HepG2 (cell line): Measurements from ENCODE around the gene C11orf16. TPM values are rescaled to one million over a fixed set of nuclear protein-coding genes. Genes with fewer than 3 reads are reported as not detected.

ENCODE experiments used
- CHD2 ChIP-seq: IDR thresholded peaks from 2 replicates; pipeline ENCODE4 v1.6.1; 2011; ENCODE audit warnings: low read depth, low read length, improper control_type of control experiment
- E2F5 ChIP-seq: sonication (generic); formaldehyde crosslinking; conservative IDR thresholded peaks from 2 replicates; pipeline ENCODE4 v1.4.0; 2020; ENCODE audit warnings: missing genetic modification reagents
- HIVEP1 ChIP-seq: sonication (generic); formaldehyde crosslinking; IDR thresholded peaks from 2 replicates; pipeline ENCODE4 v1.4.0; 2020; ENCODE audit warnings: mild to moderate bottlenecking, missing genetic modification reagents
- KMT2A ChIP-seq: sonication (generic); formaldehyde crosslinking; IDR thresholded peaks from 2 replicates; pipeline ENCODE4 v1.4.0; 2020; ENCODE audit warnings: missing genetic modification reagents
- NFE2 ChIP-seq: sonication (generic); formaldehyde crosslinking; IDR thresholded peaks from 2 replicates; pipeline ENCODE4 v1.4.0; 2020; ENCODE audit warnings: missing genetic modification reagents
- NFIB ChIP-seq: sonication (generic); formaldehyde crosslinking; IDR thresholded peaks from 2 replicates; pipeline ENCODE4 v1.9.0; 2021; ENCODE audit warnings: missing genetic modification reagents, mild to moderate bottlenecking, borderline replicate concordance
- PBX3 ChIP-seq: sonication (generic); formaldehyde crosslinking; IDR thresholded peaks from 2 replicates; pipeline ENCODE4 v1.8.1; 2023; ENCODE audit warnings: missing genetic modification reagents, inconsistent platforms, borderline replicate concordance
- RCOR2 ChIP-seq: IDR thresholded peaks from 2 replicates; pipeline ENCODE4 v1.6.1; 2016; ENCODE audit warnings: missing biosample characterization, missing genetic modification reagents
- SIN3A ChIP-seq: IDR thresholded peaks from 2 replicates; pipeline ENCODE4 v1.6.1; 2011; ENCODE audit warnings: low read depth, mild to moderate bottlenecking, control low read depth, low read length, borderline replicate concordance
- THAP11 ChIP-seq: IDR thresholded peaks from 2 replicates; pipeline ENCODE4 v1.6.1; 2016; ENCODE audit warnings: missing biosample characterization, missing genetic modification reagents
- TMF1 ChIP-seq: sonication (generic); formaldehyde crosslinking; IDR thresholded peaks from 2 replicates; pipeline ENCODE4 v1.8.1; 2022; ENCODE audit warnings: low read depth, missing genetic modification reagents
- ZBTB4 ChIP-seq: sonication (generic); formaldehyde crosslinking; IDR thresholded peaks from 2 replicates; pipeline ENCODE4 v1.4.0; 2020; ENCODE audit warnings: missing genetic modification reagents, mild to moderate bottlenecking, borderline replicate concordance
- ZMYM4 ChIP-seq: sonication (generic); formaldehyde crosslinking; IDR thresholded peaks from 2 replicates; pipeline ENCODE4 v1.8.1; 2023; ENCODE audit warnings: mild to moderate bottlenecking, missing genetic modification reagents
- ZNF138 ChIP-seq: sonication (generic); formaldehyde crosslinking; IDR thresholded peaks from 2 replicates; pipeline ENCODE4 v1.5.0; 2020; ENCODE audit warnings: mild to moderate bottlenecking, low read depth, missing genetic modification reagents
- ZNF160 ChIP-seq: sonication (generic); formaldehyde crosslinking; IDR thresholded peaks from 2 replicates; pipeline ENCODE4 v1.8.0; 2022; ENCODE audit warnings: mild to moderate bottlenecking, inconsistent platforms, missing genetic modification reagents
- ZNF225 ChIP-seq: sonication (generic); formaldehyde crosslinking; IDR thresholded peaks from 2 replicates; pipeline ENCODE4 v1.4.0; 2020; ENCODE audit warnings: mild to moderate bottlenecking, missing genetic modification reagents
- ZNF567 ChIP-seq: sonication (generic); formaldehyde crosslinking; IDR thresholded peaks from 2 replicates; pipeline ENCODE4 v1.8.1; 2023; ENCODE audit warnings: mild to moderate bottlenecking, missing genetic modification reagents, borderline replicate concordance
- ZNF574 ChIP-seq: sonication (generic); formaldehyde crosslinking; IDR thresholded peaks from 2 replicates; pipeline ENCODE4 v1.4.0; 2020; ENCODE audit warnings: missing genetic modification reagents
- ZNF660 ChIP-seq: sonication (generic); formaldehyde crosslinking; IDR thresholded peaks from 2 replicates; pipeline ENCODE4 v1.5.1; 2020; ENCODE audit warnings: mild to moderate bottlenecking, low read depth, missing genetic modification reagents, borderline replicate concordance
- ZNF709 ChIP-seq: sonication (generic); formaldehyde crosslinking; IDR thresholded peaks from 2 replicates; pipeline ENCODE4 v1.5.0; 2020; ENCODE audit warnings: mild to moderate bottlenecking, missing genetic modification reagents
- polyA plus RNA-seq, 8 experiments: library from polyadenylated mRNA; depleted of rRNA in 3 of 8; stranded (reverse) in 7 of 8; unstranded in 1 of 8; fragments of >200 nt; fragmentation: Illumina TruSeq in 4 of 8; extraction: Trizol in 4 of 8; gene quantifications; 2 replicates each; pipeline versions ENCODE4 v1.2.1 to v1.2.3, GENCODE V29; 2011 to 2016; ENCODE audit warnings: low read depth in 4 of 8, missing spikeins in 1 of 8, mixed read lengths in 1 of 8; ENCODE audit not compliant: insufficient read depth in 1 of 8
- total RNA-seq, 5 experiments: library from RNA; depleted of rRNA; stranded (reverse); fragments of >200 nt; fragmentation: Illumina TruSeq; extraction: Trizol; gene quantifications; 2 replicates each; pipeline ENCODE4 v1.2.3, GENCODE V29; 2016; ENCODE audit warnings: low read depth in 1 of 5

Gene C11orf16
- total and polyA plus RNA-seq, 2 of the 13 experiments (the other 11 are each of a cell fraction or from before 2014, with no cell fraction given), result not detected

GRCh38 chr11:8911029-8911823, 21.5 kb downstream of the C11orf16 start, which contains the start of gene AKIP1 (continued):
- TF ChIP-seq PBX3 (CRISPR knock-in tag), result no peak
- 0 out of 2 replicates have a peak, but pooled peaks have one; percentile 32 for TF ChIP-seq THAP11
- peak; percentile 92 for TF ChIP-seq HIVEP1 (CRISPR knock-in tag)
- TF ChIP-seq ZNF660 (CRISPR knock-in tag), result no peak
- no peak for TF ChIP-seq ZBTB4 (CRISPR knock-in tag)
- no peak for TF ChIP-seq ZNF709
- peak; percentile 55 for TF ChIP-seq TMF1 (CRISPR knock-in tag)
- peak; percentile 70; the same call in 1 of the 2 replicates for TF ChIP-seq KMT2A (CRISPR knock-in tag)
- TF ChIP-seq ZNF574 (CRISPR knock-in tag), result peak; percentile 27; the same call in 1 of the 2 replicates
- TF ChIP-seq SIN3A, result peak; percentile 45; the same call in 1 of the 2 replicates
- 0 out of 2 replicates have a peak, but pooled peaks have one; percentile 37 for TF ChIP-seq ZNF160
- peak; percentile 69; the same call in 1 of the 2 replicates for TF ChIP-seq ZMYM4 (CRISPR knock-in tag)
- no peak for TF ChIP-seq CHD2
- TF ChIP-seq NFIB, result no peak
- no peak for TF ChIP-seq ZNF567
- TF ChIP-seq E2F5, result 0 out of 2 replicates have a peak, but pooled peaks have one; percentile 47
- no peak for TF ChIP-seq NFE2 (CRISPR knock-in tag)
- peak; percentile 69; the same call in 1 of the 2 replicates for TF ChIP-seq ZNF225 (CRISPR knock-in tag)
- no peak for TF ChIP-seq RCOR2 (CRISPR knock-in tag)
- 0 out of 2 replicates have a peak, but pooled peaks have one; percentile 74 for TF ChIP-seq ZNF138
